ENCODE results near the gene TEDC2.

Gene TEDC2

DNA sequence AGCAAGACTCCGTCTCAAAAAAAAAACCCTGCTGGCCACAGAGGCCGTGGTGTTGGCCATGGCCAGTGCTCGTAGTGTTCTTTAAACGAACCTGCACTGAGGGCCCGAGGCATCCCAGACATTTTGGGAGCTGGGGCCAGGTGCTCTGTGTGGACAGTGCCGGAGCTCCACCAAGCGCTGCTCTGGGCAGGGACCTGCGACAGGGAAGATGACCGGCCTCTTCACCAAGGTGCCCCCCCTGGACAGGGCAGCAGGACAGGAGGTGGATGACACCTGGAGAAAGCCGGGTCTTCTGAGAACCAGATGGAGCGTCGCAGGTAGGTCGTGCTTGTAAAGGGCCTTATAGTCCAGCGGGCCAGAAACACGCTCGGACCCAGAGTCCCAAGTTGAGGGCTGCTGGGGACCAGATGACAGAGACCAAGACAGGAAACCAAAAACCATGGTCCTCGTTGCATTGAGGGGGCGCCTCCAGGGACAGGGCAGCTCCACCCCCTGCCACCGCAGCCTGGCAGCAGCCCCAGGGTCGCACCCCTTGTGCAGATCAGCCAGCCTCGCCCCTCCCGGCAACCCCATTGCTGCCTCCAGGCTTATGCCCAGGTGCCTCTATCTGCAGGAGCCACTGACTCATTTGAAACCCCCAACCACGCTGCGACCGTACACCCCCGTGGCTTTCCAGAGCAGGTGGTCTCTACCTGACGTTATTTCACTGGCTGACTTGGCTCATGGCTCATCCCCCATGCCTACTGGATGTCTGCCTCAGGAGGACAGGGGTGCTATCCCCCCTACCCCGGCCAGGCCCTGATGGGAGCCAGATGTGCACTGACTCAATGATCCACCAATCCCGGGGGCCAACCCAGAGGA is 7.0 kb downstream of the TEDC2 start:
- DNase-seq (ENCODE audit: low spot score) = no peak

DNA sequence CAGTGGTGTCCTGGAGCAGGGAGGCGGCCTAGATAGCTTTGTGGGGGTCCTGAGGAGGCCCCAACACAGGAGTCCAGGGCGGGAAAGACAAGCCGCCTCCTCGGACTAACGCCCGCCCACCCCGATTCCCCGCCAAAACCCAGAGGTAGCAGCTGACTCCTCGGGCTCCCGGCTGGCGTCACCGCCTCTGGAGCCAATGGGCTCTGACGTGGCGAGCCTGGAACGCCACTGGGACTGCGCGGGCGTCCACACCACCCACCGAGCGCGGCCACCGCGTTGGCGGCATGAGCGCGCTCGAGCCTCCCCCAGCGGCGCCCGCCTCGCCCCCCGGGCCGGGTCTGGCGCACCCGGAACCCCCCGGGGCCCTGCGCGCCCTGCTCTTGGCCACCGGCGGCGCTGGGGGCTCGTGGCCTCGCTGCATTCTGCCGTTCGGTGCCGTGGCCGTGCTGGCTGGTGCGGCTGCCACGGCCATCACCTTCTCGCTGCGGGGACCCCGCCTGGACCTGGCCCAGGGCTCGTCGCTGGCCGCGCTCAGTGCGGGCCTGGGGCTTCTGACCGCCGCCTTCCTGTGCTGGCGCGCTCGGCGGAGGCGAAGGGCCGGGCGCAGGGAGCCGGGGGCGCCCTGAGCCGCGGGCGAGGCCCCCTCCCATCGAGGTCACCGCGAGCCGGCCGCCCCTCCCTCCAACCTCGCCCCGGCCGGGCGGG is 7.8 kb downstream of the TEDC2 start:
- DNase-seq (ENCODE audit: low spot score) = peak; percentile 62

DNA sequence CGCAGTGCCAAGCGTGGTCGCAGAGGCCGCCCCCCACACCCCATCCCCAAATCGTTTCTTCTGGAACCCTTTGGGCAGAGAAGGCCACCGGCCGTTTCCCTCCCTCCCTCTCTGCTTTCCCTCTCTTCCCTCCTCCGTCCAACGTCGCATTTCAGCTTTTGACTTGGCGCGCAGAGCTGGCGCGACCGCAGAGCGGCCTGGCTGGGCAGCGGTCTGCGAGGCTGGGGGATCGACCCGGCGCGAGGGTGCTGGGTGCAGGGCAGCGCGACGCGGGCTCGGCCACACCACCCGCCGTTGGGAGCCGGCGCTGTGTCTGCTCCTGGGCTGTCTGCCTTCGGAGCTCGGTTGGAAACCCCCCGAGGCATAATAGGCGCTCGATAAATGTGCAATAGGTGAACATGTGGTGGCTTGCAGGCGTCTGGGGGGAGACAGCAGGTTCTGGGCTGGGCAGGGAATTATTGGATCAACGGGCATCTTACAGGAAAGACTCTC is 8.4 kb downstream of the TEDC2 start:
- DNase-seq (ENCODE audit: low spot score) = no peak

DNA sequence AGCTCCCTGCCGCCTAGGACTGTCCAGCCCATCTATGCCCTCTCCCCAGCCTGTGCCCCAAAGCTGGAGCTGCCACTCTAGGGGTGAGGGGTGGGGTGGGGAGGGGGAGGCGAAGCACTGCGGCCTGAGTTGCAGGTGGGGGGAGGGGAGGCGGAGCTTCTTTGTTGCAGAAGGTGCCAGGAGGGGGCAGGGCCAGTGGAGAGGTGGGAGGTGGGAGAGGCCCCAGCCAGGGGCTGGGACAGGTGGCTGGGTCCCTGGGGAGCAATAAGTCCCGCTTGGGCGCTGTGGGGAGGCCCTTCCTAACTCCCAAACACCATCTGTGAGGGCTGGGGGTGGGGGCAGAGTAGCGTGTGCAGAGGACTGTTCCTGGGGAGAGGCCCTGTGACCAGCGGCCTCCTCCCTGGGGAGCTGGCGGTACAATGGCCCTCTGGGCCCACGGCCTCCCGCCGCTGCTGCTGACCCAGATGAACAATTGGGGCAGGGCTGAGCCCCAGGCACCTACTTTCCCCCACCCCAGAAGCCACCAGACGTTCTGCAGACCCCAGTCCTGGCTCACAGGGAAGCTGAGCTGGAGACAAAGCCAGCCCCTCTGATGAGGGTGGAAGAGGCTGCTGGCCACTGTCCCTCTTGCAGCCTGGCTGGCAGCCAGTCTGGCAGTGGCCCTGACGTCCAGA is 9.0 kb downstream of the TEDC2 start:
- DNase-seq (ENCODE audit: low spot score) = no peak

DNA sequence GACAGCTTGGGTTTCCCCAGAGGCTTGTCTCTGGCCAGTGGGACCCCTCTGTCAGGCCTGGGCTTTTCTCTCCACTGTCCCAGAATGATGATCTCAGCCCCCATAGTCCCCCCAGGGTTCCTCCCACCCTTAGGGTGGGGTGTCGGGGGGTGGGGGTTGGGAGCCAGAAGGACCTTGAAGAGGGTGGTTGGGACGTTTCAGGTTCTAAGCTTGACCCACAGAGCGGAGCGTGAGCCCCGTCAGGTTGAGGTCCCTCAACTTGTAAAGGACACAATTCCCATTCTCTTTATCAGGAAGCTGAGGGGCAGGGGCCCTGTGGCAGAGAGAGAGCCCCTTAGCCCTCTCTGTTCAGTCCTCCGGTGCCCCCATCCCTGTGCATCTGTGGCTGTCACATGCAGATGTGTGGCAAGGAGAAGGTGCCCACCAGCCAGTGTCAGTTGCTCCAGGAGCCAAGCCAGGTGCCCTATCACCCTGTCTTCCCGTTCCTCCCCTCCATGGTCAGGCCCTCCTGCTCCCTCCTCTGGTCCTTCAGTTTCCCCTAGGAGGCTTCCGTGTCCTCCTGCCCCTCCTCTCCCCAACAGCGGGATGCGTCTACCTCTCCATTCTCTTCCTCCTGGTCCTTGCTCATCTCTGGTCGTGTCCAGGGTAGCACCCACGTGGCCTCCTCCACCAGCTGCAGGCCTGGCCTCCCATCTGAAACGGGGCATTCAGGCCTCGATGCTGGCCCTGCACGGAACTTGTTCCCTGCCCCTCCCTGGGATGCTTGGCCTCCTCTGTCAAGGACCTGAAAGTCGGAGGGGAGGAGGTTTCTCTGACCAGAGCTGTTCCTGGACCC is 9.7 kb downstream of the TEDC2 start:
- no peak for DNase-seq (ENCODE audit: low spot score)

DNA sequence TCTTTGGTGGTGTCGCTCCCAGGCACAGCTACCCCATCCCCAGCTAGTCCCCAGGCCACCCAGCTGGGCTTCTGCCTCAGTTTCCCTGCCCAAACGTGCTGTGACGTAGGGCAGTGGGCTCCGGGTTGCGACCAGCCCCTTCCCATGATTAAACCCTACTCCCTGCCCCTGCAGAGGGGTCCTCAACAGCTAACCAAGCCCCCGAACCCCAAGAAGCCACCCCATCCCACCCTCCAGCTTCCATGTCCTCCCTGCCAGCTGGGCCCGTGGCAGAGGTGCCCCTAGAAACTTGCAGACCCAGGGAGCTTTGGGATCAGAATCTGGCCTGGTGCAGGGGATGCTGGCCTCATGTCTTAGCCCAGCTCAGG is 10.3 kb downstream of the TEDC2 start:
- no peak for DNase-seq (ENCODE audit: low spot score)

DNA sequence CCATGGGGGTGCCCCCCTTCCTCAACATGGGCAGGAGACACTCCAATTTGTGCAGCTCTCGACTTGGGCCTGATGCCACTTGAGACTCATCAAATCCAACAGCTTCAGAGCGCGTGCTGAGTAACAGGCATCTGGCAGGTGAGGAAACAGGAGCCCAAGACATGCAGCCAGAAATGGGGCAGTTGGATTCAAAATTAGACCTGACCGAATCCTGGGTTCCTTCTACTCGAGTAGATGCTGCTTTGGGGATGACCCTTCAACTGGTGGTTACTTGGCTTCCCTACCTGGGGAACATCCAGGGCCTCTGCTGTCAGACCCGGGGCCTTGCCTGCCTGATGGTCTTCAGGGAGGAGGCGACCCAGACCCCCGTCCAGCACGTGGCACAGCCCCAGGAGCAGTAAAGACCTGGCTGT is 10.7 kb downstream of the TEDC2 start:
- DNase-seq (ENCODE audit: low spot score) = no peak

DNA sequence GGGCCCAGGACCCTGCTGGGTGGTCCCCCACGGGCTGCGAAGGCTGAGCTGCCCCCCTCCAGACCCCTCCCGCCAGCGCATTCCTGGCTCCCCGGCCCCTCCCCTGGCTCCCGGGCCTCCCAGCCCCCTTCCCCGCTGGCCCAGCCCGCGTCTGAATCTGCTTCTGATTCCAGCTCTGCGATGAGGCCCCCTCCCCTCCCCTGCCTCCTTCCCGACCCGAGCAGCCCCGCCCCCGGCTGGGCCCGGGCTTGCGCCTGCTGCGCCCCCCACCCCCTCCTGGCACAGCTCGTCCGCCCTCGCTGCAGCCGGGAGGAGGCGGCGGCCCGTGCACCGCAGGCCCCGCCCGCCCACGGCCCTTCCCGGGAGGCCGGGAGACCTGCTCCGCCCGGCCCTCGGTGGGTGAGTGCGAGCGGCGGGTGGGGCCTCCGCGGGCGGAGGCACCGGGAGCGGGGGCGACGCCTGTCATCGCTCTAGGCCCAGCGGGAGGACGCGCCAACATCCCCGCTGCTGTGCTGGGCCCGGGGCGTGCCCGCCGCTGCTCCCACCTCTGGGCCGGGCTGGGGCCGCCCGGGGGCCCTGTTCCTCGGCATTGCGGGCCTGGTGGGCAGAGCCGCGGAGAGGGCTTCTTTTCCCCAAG is 11.2 kb downstream of the TEDC2 start, which contains the start of gene NTN3:
Gene NTN3 (plus strand): TSS at position 282 of the 637 bp plus-strand sequence. CDS start 405 bp downstream, outside the sequence.
- DNase-seq (ENCODE audit: low spot score) = no peak

DNA sequence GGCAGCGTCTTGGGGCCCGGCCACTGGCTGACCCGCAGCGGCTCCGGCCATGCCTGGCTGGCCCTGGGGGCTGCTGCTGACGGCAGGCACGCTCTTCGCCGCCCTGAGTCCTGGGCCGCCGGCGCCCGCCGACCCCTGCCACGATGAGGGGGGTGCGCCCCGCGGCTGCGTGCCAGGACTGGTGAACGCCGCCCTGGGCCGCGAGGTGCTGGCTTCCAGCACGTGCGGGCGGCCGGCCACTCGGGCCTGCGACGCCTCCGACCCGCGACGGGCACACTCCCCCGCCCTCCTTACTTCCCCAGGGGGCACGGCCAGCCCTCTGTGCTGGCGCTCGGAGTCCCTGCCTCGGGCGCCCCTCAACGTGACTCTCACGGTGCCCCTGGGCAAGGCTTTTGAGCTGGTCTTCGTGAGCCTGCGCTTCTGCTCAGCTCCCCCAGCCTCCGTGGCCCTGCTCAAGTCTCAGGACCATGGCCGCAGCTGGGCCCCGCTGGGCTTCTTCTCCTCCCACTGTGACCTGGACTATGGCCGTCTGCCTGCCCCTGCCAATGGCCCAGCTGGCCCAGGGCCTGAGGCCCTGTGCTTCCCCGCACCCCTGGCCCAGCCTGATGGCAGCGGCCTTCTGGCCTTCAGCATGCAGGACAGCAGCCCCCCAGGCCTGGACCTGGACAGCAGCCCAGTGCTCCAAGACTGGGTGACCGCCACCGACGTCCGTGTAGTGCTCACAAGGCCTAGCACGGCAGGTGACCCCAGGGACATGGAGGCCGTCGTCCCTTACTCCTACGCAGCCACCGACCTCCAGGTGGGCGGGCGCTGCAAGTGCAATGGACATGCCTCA is 12.0 kb downstream of the TEDC2 start:
- DNase-seq (ENCODE audit: low spot score) = no peak

DNA sequence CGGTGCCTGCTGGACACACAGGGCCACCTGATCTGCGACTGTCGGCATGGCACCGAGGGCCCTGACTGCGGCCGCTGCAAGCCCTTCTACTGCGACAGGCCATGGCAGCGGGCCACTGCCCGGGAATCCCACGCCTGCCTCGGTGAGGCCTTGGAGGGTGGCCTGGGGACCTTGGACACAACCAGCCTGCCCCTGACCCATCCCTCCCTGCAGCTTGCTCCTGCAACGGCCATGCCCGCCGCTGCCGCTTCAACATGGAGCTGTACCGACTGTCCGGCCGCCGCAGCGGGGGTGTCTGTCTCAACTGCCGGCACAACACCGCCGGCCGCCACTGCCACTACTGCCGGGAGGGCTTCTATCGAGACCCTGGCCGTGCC is 12.6 kb downstream of the TEDC2 start:
- DNase-seq (ENCODE audit: low spot score) = no peak

DNA sequence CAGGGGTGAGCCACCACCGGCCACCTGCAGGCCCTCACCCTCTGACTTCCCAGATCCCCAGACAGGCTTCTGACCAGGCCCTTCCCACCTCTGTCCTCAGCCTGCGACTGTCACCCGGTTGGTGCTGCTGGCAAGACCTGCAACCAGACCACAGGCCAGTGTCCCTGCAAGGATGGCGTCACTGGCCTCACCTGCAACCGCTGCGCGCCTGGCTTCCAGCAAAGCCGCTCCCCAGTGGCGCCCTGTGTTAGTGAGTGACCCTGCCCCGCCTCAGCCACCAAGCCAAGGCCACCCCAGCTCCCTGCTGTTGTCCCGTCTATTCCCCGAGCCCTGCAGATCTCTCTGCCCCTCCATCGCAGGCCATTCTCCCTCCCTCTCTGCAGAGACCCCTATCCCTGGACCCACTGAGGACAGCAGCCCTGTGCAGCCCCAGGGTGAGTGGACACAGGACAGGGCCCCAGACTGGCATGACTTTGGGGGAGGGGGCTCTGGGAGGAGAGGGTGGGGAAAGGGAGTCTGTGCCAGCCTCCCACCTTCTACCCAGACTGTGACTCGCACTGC is 13.1 kb downstream of the TEDC2 start:
- DNase-seq (ENCODE audit: low spot score) = no peak

DNA sequence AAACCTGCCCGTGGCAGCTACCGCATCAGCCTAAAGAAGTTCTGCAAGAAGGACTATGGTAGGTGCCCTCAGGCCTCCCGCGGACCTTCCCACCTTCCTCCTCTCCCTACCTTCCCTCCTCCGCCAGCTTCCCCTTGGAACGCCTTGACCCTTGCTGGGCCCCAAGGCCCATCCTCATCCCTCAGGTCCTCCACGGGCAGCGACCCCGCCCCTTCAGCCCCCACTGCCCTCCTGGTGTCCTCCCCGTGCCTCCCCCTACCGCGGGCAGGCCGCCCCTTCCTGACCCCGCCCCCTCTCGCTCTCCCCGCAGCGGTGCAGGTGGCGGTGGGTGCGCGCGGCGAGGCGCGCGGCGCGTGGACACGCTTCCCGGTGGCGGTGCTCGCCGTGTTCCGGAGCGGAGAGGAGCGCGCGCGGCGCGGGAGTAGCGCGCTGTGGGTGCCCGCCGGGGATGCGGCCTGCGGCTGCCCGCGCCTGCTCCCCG is 13.6 kb downstream of the TEDC2 start:
- no peak for DNase-seq (ENCODE audit: low spot score)

DNA sequence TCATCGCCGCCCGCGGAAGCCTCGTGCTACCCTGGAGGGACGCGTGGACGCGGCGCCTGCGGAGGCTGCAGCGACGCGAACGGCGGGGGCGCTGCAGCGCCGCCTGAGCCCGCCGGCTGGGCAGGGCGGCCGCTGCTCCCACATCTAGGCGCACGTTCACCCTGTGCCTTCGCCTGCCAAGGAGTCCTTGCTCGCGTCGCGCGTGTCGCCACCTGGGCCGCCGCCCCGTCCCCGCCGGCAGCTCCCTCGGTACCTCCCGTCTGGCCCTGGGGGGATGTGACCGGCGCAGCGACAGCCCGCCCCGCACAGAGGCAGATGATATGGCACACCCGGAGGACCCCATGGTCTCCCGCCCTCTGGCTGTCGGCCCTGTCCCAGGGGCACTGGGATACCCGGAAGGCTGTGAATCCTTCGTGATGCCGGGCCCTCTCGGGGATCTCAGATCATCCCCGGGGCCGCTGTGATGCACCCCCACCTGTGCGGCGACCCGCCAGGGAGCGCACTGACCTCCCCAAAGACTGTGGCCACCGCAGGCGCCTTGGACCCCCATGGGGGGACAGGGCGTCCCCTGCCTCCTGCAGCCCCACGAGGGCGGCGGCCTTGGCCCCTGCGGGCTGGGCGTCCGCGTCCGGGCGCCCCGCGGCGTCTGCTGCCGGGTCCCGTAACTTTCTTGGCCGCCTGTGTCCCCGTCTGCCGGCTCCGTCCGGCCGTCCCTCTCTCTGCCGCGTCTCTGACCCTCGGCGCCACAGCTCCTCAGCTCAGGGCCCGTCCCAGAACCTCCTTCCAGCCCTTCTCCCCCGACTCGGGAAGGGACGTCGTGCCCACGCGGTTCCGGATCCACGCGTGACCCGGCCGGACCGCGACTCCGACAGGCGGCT is 14.3 kb downstream of the TEDC2 start:
- peak; percentile 52 for DNase-seq (ENCODE audit: low spot score)

DNA sequence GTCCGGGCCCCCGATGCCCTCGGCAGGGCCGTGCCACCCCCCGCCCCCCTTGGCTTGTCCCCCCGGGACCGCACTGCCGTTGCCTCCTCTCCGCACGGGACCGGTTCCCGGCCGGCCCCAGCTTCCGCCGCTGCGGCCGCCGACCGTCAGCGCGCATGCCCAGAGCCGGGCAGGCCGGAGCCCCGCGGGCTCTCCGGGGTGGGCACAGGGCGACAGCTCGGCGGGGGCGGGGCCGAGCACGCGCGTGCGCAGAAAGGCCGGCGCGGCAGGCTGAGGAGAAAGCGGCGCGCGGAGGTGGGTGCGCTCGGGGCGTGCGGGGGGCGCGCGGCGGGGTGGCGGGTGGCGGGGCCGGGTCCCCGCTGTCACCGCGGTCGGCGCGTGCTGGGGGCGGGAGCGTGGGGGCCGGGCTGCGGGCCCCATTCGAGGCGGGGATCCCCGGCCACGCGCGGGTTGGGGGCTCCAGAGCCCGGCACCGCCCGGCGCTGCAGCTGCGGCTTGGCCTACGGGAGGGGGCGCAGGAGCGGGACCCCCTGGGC is 15.0 kb downstream of the TEDC2 start, which contains the start of gene TBC1D24:
Gene TBC1D24 (plus strand): TSS at position 251 of the 536 bp plus-strand sequence. CDS start 21,022 bp downstream, outside the sequence.
- DNase-seq (ENCODE audit: low spot score) = peak; percentile 88

DNA sequence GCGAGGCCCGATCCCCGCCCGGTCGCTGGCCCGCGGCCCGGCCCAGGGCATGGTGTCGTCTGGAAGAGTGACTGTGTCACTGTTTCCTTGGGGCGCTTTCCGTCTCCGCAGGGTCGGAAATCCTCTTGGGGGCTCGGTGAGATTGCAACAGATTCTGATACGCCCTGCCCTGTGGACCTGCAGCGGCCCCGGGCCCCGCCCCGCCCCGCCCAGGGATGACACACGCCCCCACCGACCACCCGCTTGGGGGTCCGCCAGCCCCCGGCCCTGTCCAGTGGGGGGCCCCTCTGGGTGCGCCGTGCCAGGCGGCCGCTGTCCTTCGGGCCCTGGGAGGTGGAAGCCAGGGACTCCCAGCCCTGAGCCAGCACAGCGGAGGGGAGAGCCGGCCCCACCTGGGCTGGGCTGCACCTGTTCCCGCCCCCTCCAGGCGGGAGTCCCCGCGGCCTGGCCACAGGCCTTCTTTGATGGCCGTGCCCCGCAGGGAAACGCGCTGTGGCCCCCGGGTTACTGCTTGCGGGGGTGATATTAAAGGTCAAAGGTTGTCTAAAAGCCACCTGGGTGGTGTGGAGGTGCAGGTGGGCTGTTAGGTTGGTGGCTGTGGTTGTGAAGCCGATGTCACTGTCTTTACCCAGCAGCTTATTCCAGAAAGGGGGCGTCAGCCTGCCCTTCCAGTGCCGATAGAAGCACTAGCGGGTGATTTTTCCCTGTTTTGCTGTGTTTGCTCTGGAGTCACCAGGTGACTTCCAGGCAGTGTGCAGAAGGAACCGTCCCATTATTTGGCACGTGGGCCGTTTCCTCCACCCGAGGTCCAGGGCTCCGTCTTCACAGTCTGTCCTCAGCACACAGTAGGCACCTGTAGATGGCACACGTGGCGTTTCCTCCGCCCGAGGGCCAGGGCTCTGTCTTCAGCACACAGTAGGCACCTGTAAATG is 15.8 kb downstream of the TEDC2 start:
- DNase-seq (ENCODE audit: low spot score) = no peak

DNA sequence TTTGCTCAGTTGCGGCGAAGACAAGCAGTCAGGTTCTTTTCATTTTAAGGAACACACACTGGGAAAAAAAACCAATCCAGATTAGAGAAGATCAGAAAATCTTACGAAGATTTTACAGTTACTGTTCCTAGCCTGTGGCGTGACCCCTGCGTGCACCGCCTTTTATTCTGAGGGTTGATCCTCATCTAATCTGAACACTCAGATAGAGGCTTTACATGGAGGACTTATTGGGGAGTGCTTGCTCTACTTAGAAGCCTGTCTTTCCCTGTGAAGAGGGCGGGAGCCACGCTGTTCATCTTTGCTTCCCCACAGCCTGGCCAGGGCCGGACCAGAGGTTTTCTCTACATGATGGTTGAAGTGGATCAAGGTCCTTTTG is 16.4 kb downstream of the TEDC2 start:
- DNase-seq (ENCODE audit: low spot score) = no peak

DNA sequence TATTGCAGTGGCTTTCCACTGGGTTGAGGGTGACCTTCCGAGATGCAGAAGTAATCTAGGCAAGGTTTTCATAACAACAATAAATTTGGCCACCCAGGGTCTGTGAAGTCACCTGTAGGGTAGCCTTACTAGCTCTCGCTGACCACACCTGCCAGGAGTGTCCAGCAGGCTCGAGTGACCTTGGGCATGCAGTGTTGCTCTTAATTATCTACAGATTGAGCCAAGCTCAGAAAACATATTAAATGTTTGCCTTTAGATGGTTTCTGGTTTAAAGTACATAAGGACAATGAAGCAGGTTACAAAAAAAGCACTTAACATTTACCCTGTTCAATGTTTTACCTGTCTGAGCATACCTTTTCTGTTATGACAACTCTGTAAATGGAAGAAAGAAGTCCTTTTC is 16.8 kb downstream of the TEDC2 start:
- no peak for DNase-seq (ENCODE audit: low spot score)

Data from kidney tubule cell (primary cell).